GM12873 (cell line): Measurements from ENCODE around the gene TCF19.

Experiments used
- TF ChIP-seq, protein P1 (sequence below): IDR thresholded peaks from 2 replicates; pipeline ENCODE4 v1.5.1; 2012; ENCODE audit warnings: low read depth, mild to moderate bottlenecking, moderate library complexity, low read length, control low read depth; ENCODE audit not compliant: insufficient read depth; ENCODE audit errors: missing control alignments

The TCF19 gene

DNA sequence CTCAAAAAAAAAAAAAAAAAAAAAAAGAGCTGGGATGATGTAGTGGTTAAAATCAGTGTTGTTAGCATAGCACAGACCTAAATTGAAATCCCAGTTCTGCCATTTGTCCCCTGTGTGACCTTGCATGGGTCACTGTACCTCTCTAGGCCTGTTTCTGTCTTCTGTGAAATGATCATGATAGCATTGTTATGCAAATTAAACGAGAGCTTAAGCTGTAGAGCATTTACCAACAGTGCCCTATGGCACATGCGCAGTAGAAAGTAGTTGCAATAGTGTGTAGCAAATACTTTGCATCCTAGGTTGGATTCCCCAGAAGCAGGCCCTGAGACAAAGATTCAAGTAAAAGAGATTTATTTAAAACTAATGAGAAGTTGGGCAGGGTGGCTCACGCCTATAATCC, 26.8 kb upstream of the TCF19 start:
- TF ChIP-seq, protein P1, sequence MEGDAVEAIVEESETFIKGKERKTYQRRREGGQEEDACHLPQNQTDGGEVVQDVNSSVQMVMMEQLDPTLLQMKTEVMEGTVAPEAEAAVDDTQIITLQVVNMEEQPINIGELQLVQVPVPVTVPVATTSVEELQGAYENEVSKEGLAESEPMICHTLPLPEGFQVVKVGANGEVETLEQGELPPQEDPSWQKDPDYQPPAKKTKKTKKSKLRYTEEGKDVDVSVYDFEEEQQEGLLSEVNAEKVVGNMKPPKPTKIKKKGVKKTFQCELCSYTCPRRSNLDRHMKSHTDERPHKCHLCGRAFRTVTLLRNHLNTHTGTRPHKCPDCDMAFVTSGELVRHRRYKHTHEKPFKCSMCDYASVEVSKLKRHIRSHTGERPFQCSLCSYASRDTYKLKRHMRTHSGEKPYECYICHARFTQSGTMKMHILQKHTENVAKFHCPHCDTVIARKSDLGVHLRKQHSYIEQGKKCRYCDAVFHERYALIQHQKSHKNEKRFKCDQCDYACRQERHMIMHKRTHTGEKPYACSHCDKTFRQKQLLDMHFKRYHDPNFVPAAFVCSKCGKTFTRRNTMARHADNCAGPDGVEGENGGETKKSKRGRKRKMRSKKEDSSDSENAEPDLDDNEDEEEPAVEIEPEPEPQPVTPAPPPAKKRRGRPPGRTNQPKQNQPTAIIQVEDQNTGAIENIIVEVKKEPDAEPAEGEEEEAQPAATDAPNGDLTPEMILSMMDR: no peak

DNA sequence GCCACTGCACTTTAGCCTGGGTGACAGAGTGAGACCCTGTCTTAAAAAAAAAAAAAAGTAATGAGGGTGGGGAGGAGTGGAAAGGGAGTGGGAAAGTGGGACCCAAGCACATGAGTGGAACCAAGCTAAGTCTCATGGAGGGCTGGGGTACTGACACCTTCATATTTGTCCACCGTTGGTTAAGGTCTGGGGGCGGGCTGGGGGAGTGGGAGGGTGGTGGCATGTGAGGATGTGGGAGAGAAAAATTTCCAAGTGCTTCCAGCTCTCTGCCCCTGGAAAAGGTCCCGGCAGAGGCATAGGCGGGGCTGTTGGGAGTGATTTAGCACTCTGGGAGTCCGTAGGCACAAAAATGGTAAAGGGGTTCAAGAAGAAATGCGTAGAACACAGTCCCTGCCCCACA, 25.6 kb upstream of the TCF19 start:
- TF ChIP-seq, protein P1: no peak

DNA sequence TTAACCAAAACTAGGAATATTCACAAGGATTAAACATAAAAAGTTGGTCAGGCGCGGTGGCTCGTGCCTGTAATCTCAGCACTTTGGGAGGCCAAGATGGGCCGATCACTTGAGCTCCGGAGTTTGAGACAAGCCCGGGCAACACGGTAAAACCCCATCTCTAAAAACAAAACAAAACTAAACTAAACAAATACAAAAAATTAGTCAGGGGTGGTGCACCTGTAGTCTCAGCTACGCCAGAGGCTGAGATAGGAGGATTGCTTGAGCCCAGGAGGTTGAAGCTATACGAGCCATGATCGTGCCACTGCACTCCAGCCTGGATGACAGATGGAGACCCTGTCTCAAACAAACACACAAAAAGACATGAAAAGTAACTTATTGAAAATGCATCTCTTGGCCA, 22.7 kb upstream of the TCF19 start:
- TF ChIP-seq, protein P1: no peak

DNA sequence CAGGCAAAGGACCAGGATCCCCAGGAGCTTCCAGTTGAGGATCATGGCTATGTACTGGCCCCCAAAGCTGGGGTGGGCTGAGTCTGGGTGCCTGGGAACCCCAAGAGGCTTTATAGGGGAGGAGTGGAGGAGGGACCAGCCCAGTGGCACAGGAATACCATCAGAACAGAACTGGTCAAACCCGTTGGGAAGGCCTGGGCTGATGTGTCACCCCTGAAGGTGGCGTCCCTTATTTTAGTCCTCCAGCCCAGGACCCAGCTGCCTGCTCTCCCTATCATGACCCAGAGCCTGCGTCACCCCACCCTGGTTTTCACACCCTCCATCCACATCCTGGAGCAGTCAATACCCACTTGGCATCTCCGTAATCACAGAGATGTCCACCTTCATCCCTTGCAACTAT, 19.4 kb upstream of the TCF19 start, which contains the start of gene PSORS1C2:
Gene PSORS1C2, minus strand, starts transcription at position 85 of the 400 bp plus-strand sequence. Its CDS starts 40 bp downstream, at position 45.
- TF ChIP-seq, protein P1: no peak

DNA sequence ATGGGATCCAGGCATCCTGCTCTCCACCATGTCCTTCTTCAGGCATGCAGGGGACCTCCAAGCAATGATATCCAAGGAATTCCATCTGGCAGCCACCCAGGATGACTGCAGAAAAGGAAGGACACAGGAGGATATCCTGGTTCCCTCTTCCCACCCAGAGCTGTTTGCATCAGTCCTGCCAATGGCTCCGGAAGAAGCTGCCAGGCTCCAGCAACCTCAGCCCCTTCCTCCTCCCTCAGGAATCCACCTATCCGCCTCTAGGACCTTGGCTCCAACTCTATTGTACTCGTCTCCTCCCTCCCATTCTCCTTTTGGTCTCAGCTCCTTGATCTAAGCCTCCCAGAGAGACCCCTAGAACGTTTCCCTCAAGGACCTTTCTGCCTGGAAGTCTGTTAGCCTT, 18.8 kb upstream of the TCF19 start:
- TF ChIP-seq, protein P1: no peak

DNA sequence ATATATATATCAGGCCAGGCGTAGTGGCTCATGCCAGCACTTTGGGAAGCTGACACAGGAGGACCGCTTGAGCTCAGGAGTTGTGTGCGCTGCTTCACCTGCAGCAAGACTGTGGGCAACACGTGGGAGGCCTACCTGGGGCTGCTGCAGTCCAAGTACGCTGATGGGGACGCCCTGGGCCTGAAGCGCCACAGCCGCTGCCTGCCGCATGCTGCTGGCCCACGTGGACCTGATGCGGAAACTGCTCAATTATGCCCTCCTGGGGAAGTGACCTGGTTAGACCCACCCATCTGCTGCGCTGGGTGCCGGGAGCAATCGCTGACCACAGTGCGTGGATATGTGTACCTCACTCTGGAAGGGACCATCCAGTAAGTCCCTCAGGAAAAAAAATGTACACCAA, 17.7 kb upstream of the TCF19 start:
- TF ChIP-seq, protein P1: no peak

DNA sequence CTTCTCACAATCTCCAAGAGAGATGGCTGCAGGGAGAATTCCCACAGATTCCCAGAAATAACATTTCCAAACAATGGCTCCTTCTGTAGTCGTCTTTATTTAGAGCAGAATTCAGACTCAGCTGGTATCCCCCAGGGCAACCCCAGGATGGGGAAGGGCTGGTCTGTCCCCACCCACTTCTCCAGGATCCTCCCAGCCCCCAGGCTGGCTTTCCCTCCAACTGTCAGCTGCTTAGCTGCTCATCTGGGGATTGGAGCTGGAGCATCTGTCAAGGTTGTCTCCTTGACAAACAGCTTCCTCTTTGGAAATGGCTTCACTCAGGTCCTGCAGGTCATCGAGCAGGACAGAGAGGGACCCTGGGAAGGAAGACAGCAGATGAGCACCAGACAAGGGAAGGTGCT, 16.0 kb upstream of the TCF19 start:
- TF ChIP-seq, protein P1: no peak
